GM19238 (cell line): ENCODE results near the gene SUPT7L.
"Not testable (repeated sequence)": the region's sequence is repeated elsewhere in the genome, so short reads cannot be mapped to it uniquely, and the experiment has no call there.

Experiments used
- DNase-seq: peaks from one replicate; pipeline ENCODE4 v3.0.0; 2011; ENCODE audit warnings: low spot score; ENCODE audit not compliant: insufficient read length

The SUPT7L gene

DNA sequence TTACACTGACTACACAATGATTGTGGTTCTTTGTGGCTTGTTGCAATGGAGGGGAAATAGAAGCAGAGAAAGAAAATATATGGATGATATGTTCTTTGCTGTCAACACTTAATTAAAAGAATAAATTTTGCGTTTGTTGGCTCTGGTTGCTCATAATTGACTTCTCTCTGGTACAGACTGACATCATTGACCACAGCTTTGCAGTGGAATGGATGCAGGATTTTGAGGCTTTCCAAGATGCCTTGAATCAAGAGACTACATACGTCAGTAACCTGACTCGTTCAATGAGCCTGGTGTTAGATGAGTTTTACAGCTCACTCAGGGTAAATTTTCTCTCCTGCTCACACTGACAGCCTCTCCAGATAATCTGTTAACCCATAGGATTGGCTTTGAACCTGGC is 24.7 kb downstream of the SUPT7L start:
- DNase-seq = no peak

DNA sequence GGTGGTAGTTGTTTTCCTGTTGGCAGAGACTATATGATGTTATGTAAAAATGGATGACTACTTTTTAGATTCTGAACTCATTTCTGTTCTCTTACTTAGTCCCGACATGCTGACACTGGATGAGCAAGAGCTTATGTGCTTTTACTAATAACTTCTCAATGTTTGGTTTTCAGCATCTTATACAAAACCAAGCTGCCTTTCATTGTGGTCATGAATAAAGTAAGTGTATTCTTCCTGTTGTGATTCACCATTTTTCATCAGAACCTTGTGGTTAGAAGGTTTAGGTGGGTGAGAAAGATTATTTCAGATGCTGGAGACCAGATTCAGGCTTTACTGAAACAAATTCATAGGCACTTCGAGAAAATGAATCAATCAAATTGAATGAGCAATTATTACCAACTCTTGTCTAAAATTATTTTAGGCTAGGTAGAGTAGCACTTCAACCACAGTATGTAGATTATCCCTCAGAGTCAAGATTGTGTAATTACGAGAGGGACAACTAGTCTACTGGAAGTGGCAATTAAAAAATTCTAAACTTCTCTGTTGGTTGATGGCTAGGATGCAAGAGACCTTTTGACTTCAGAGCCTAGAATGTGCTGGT is 25.3 kb downstream of the SUPT7L start:
- DNase-seq = no peak

DNA sequence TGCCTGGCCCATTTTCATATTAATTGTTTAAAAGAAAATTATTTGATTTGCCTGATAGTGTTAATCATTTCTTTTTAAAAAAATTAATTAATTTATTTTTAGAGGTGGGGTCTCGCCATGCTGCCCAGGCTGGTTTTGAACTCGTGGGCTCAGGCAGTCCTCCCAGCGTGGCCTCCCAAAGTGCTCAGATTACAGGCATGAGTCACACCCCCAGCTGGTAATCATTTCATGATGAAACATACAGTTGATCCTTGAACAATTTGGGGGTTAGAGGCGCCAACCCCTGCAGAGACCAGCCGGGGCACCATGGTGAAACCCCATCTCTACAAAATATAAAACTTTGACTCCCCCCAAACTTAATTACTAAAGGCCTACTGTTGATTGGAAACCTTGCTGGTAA is 26.6 kb downstream of the SUPT7L start:
- DNase-seq = no peak

DNA sequence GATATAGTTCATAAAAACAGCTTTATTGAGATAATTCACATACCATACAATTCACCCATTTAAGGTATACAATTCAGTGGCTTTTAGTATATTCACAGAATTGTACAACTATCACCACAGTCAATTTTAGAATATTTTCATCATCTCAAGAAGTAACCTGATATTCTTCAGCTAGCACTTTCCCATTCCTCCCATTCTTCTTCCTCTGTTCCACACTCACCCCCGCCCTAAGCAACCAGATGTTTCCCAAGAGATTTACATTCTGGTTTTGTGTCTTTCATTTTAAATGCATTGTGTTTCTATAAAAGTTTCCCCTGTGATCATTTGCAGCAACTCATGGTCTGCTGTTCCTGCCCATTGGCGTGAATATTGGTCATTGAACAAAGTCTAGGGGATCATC is 29.1 kb downstream of the SUPT7L start:
- no peak for DNase-seq

DNA sequence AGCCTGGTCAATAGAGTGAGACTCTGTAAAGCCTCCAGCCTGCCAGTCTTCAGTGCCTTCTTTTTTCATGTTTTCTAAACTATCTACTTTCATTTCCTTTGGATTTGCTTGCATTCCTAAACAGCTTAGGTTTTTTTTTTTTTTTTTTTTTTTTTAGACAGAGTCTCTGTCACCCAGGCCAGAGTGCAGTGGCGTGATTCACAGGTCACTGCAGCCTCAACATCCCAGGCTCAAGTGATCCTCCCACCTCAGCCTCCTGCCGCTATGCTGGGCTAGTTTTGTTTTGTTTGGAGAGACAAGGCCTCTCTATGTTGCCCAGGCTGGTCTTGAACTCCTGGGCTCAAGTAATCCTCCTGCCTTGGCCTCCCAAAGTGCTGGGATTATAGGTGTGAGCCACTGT is 33.2 kb downstream of the SUPT7L start:
- not testable (repeated sequence) for DNase-seq

DNA sequence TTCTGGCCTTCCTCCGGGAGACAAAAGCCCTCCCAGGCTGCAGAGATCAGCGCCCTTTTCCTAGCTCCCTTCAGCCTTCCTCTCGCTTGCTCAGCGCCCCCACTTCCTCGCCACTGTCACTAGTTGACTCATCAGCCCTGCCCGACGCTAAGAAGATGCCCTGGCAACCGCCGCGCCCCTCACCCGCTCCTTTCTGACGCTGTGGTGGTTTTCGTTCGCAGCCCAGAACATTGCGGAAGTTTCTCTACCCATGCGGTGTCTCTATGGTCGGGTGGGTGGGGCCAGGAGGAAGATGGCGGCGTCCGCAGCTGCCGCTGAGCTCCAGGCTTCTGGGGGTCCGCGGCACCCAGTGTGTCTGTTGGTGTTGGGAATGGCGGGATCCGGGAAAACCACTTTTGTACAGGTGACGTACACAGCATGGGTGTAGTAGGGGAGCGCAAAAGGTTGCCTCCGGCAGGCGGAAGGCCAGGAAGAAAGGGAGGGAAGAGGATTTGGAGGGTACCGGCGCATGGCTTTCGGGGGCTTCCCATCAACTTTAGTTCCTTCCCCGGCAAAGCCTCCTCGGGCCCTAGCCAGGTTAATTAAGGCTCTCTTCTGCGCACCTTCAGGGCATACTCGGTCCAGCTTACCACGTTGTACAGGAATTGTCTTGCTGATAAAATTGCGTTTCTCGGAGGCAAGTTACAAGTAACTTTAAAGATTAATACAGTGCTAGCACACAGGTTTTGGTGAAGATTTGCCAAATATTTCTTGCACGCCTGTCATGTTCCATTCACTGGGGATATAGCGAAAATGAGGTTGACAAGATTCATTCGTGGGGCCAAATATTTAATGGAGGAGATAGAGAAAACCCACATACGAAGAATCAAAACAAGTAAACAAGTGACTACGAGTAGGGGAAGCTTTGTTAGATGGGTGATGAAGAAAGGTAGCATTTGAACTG is 34.4 kb downstream of the SUPT7L start, which contains the start of the genes CCDC121 and GPN1:
Gene CCDC121 (minus strand): TSS at position 246 of the 943 bp plus-strand sequence. CDS start 1,213 bp downstream, outside the sequence.
Gene GPN1 (plus strand): TSS at position 284 of the 943 bp plus-strand sequence. CDS start 9 bp downstream, at position 293.
- peak; percentile 85 for DNase-seq

DNA sequence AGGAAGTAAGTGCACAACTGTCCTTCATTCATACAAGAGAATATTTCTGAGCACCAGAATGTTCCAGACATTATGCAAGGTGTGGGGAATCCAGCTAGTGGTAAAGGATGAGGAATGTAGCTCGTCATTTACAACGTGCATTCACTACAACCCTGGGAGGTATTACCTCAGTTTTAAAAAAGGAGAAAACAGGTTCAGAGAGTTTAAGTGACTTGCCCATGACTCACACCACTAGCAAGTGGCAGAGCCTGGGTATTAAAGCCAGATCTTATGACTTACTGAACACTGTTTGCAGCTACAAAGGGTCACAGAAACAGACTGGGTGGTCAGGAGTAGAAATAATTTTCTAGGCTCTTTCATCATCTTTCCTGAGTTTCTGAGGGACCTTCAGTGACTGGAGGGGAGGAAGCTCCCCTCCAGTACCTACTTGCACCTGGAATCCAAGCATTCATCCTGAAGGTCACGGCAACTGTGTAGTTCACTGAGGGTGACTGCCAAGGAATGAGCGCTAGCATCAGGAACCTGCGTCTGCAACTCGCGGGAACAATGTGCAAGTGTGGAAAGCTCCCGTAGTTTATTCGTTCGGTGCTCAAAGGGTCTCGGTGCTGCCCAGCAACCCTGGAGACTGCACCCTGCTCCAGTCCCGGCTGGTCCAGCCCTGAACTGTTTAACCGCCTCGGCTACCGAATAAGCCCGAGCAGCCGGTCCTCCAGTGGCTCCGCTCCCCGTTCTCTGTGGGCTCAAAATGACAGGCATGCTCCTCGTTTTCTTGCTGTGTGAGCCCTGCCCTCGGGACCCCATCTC is 35.2 kb downstream of the SUPT7L start:
- no peak for DNase-seq

DNA sequence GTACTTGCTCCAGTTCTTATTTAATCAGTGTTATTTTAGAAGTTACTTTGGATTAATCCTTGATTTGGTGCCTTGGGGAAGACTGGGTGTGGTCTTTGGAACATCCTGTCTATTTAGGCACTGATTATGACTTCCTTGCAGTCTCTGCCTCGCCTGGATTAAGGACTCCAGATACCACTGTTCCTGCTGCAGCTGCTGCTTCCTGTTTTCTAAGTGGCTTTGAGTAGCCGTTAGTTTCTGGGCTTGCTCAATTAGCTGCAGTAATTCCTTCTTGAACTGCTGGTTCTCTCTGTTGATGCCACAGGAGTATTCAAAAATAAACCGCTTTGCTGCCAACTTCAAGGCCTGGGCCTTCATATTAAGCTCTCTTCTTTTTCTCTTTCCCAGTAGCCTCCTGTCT is 36.5 kb downstream of the SUPT7L start:
- not testable (repeated sequence) for DNase-seq

DNA sequence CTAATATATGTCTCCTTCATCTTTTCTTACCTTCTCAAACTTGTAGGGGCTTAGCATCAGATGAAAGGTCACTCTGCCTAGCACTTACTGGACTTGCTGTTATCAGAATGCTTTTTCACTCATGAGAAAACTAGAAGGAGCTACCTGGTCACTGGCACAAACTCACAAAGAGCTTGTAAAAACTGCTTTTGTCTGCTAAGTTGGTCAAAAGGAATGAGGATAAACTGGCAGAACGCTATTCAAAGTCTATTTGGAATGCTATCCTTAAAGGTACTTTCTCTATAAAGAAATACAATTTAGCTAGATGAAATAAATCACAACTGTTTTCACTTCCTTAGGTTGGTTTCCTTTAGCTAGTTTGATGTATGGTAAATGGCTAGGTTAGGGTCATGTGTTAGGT is 37.1 kb downstream of the SUPT7L start:
- not testable (repeated sequence) for DNase-seq

DNA sequence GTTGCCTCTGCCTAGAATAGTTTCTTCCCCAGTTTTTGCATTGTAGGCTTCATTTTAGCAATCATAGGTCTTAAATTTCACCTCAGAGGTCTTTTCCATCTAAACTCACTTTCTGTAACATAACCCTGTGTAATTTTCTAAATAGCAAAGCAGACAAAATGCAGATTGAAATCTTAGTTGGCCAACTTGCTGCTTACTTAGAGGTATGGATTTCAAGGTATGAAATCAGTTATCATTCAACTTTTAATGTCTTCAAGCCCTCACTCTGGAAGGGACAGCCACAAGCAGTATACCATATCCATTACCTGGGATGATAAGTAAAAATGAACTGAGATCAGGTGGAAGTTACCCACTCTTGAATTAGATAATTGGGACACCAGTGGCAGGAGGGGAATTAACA is 38.5 kb downstream of the SUPT7L start:
- DNase-seq = no peak

DNA sequence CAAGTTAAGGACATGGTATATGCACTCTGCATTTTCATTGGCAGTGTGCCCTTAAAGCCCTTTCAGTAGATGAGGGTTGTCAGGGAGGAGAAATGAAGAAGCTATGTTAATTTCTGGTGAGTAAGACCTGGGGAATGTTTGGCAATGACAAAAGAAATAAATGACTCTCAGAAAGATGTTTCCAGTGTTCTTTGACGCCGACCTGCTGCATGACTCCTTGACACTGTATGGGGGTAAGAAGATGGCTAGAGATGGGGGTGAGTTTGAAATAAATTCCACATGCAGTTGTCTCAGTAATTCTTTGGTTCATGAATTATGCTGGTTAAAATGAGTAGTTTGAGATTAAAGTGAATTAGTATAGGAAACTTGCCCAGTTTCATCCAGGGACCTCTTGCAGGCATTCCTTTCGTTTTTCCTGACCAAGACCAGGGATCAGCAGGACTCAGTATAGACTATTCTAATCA is 40.5 kb downstream of the SUPT7L start:
- DNase-seq = no peak

DNA sequence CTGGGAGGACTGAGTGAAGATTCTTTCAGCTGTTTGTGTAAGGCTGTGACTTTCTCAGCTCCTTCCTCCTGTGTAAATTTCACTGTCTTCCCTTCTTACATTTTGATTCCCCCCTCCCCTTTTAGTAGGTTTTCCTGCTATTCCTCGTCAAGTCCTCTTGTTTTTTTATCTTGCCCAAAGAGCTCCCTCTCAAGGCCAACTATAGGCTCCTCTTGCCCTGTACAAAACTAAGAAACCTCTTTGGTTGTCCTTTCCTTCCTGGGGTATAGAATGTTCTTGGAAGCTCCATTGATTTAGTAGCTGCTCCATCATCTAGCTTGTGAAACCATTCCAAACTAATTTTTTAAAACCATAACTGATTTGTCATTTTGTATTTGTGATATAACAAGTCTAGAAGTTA is 41.9 kb downstream of the SUPT7L start:
- DNase-seq = no peak

DNA sequence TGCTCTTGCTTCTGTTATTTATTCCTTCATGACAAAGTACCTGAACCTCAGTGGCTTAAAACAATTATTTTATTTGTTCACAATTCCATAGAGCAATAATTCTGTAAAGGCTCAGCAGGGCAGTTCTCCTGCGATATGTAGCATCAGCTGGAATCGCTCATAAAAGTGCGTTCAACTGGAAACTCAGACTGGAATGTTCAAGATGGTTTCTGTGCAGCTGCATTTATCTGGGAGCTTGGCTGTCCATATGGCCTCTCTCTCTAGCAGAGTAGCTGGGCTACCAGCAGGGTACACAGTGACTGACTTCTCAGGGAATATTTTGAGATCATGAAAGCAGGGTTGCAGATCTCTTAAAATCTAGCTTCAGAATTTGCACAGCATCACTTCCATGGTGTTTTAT is 48.1 kb downstream of the SUPT7L start:
- DNase-seq = no peak

DNA sequence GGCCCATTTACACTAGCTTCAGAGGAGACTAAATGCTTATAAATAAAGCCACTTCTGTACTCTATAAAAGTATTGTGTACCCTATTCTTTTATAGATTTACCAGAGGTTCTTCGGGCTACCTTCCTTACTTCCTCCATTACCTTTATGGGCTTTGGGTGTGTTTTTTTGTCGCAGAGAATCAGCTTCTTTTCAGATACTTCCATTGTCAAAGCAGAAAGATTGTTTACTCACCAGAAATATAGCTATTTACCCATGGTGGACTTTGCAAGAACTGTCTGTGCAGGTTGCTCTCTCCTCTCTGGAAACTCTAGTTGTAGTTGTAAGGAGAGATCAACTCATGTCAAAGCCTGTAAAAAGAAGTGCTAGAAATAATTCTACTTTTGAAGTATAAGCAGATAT is 49.4 kb downstream of the SUPT7L start:
- DNase-seq = no peak

DNA sequence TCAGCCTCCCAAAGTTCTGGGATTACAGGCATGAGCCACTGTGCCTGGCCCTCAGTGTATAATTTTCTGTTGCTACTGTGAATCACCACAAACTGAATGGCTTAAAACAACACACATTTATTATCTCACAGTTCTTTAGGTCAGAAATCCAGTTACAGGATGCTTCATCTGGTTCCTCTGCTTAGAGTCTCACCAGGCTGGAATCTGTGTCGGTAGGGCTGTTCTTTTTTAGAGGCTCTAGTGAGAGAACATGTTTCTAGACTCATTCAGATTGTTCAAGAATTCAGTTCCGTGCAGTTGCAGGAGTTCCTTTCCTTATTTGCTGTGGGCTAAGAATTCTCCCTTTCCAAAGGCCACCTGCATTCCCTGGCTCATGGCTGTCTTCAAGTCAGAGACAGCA is 56.8 kb downstream of the SUPT7L start:
- DNase-seq = no peak
